IPS DF 19.7 (cell line): ENCODE results near the gene SOX18.

ENCODE experiments used
- DNase-seq: peaks from one replicate; pipeline ENCODE4 v3.0.0-alpha.2; 2013; ENCODE audit warnings: low read depth, low spot score

SOX18 gene

GRCh38 chr20:64052987-64053840 lies 3.8 kb upstream of the SOX18 start:
- no peak for DNase-seq

- DNase-seq = no peak
These were observed 2.9 kb upstream of the SOX18 start for GRCh38 chr20:64052326-64052722.

GRCh38 chr20:64051561-64052325 lies 2.3 kb upstream of the SOX18 start:
- no peak for DNase-seq

GRCh38 chr20:64051033-64051452 lies 1.6 kb upstream of the SOX18 start:
- DNase-seq = no peak

- DNase-seq = no peak
These were observed 1.0 kb upstream of the SOX18 start for GRCh38 chr20:64050261-64051032.

GRCh38 chr20:64049878-64050260 lies 430 bp upstream of the SOX18 start:
- DNase-seq = no peak

- no peak for DNase-seq
These were observed 916 bp downstream of the SOX18 start for GRCh38 chr20:64048402-64049044.

GRCh38 chr20:64047968-64048401 lies 1.5 kb downstream of the SOX18 start:
- no peak for DNase-seq

- DNase-seq = no peak
These were observed 2.4 kb downstream of the SOX18 start for GRCh38 chr20:64047046-64047389.

- no peak for DNase-seq
These were observed 4.0 kb downstream of the SOX18 start for GRCh38 chr20:64045346-64046011.

GRCh38 chr20:64044484-64045247 lies 4.8 kb downstream of the SOX18 start:
- no peak for DNase-seq

- DNase-seq = no peak
These were observed 5.7 kb downstream of the SOX18 start for GRCh38 chr20:64043768-64044167.

- no peak for DNase-seq
These were observed 7.2 kb downstream of the SOX18 start for GRCh38 chr20:64042054-64042781.

- DNase-seq = no peak
These were observed 7.7 kb downstream of the SOX18 start for GRCh38 chr20:64041781-64042053.

- DNase-seq = no peak
These were observed 8.2 kb downstream of the SOX18 start for GRCh38 chr20:64041040-64041780.

GRCh38 chr20:64040231-64041039 lies 9.0 kb downstream of the SOX18 start:
- no peak for DNase-seq

- DNase-seq = no peak
These were observed 9.9 kb downstream of the SOX18 start for GRCh38 chr20:64039293-64040160.
